ENCODE results near the gene WIPF1.

The WIPF1 gene

GRCh38 chr2:174580951-174581350, 16.7 kb downstream of the WIPF1 start:
- Histone ChIP-seq H3F3A (ENCODE audit: insufficient read depth, low read length) (no peaks in the 10 kb centered on the region; the same call in 1 of the 2 replicates), H3K4me2 (ENCODE audit: low read depth, low read length) (no peak overlapping the region), H3K9me2 (replicated peaks; ENCODE audit: insufficient read depth, low read length) (no peaks in the 10 kb centered on the region), H3K4me3 (ENCODE audit: low read length) (no peak overlapping the region), H3K79me2 (ENCODE audit: low read length) (peaks cover 96% of the 10 kb centered on the region), H3K27ac (ENCODE audit: low read length) (no peak overlapping the region), H3K27me3 (replicated peaks; ENCODE audit: insufficient read depth, low read length) (no peaks in the 10 kb centered on the region), H2AFZ (ENCODE audit: low read length) (no peak overlapping the region), H3K36me3 (replicated peaks; ENCODE audit: insufficient read depth, low read length) (peaks cover 37% of the 10 kb centered on the region), H3K9ac (ENCODE audit: low read length) (no peak overlapping the region), H4K20me1 (ENCODE audit: insufficient read depth, low read length) (peaks cover 11% of the 10 kb centered on the region), H3K4me1 (ENCODE audit: low read length) (no peaks in the 10 kb centered on the region), H3K9me3 (replicated peaks; ENCODE audit: insufficient read depth, low read length) (no peaks in the 10 kb centered on the region)
- no peak for TF ChIP-seq EZH2phosphoT487 (IDR thresholded peaks at IDR 0.05; ENCODE audit: low read length)
- no peak for TF ChIP-seq EZH2 (optimal IDR thresholded peaks at IDR 0.05; ENCODE audit: low read depth, low read length)
- TF ChIP-seq, protein P1, sequence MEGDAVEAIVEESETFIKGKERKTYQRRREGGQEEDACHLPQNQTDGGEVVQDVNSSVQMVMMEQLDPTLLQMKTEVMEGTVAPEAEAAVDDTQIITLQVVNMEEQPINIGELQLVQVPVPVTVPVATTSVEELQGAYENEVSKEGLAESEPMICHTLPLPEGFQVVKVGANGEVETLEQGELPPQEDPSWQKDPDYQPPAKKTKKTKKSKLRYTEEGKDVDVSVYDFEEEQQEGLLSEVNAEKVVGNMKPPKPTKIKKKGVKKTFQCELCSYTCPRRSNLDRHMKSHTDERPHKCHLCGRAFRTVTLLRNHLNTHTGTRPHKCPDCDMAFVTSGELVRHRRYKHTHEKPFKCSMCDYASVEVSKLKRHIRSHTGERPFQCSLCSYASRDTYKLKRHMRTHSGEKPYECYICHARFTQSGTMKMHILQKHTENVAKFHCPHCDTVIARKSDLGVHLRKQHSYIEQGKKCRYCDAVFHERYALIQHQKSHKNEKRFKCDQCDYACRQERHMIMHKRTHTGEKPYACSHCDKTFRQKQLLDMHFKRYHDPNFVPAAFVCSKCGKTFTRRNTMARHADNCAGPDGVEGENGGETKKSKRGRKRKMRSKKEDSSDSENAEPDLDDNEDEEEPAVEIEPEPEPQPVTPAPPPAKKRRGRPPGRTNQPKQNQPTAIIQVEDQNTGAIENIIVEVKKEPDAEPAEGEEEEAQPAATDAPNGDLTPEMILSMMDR (IDR thresholded peaks at IDR 0.05; ENCODE audit: low read length): no peak
- no peak for DNase-seq

- no peak overlapping the region for H2AFZ ChIP-seq (ENCODE audit: low read length)
- H3K4me3 ChIP-seq (ENCODE audit: low read length): no peak overlapping the region
- no peak overlapping the region for H3K4me2 ChIP-seq (ENCODE audit: low read depth, low read length)
- H3K4me1 ChIP-seq (ENCODE audit: low read length): no peaks in the 10 kb centered on the region
- no peaks in the 10 kb centered on the region for H3K27me3 ChIP-seq (replicated peaks; ENCODE audit: insufficient read depth, low read length)
- peaks cover 96% of the 10 kb centered on the region for H3K79me2 ChIP-seq (ENCODE audit: low read length)
- H3K27ac ChIP-seq (ENCODE audit: low read length): no peak overlapping the region
- TF ChIP-seq EZH2 (optimal IDR thresholded peaks at IDR 0.05; ENCODE audit: low read depth, low read length): no peak
- TF ChIP-seq, protein P1 (IDR thresholded peaks at IDR 0.05; ENCODE audit: low read length): peak; percentile 66
- H4K20me1 ChIP-seq (ENCODE audit: insufficient read depth, low read length): 0 out of 2 replicates have a peak, but pooled peaks cover 6% of the 10 kb centered on the region
- no peaks in the 10 kb centered on the region; the same call in 1 of the 2 replicates for H3F3A ChIP-seq (ENCODE audit: insufficient read depth, low read length)
- no peak overlapping the region for H3K9ac ChIP-seq (ENCODE audit: low read length)
- H3K9me2 ChIP-seq (replicated peaks; ENCODE audit: insufficient read depth, low read length): no peaks in the 10 kb centered on the region
- H3K36me3 ChIP-seq (replicated peaks; ENCODE audit: insufficient read depth, low read length): peaks cover 27% of the 10 kb centered on the region
- no peaks in the 10 kb centered on the region for H3K9me3 ChIP-seq (replicated peaks; ENCODE audit: insufficient read depth, low read length)
- DNase-seq: peak; percentile 61
Measured at GRCh38 chr2:174577967-174578589, 19.5 kb downstream of the WIPF1 start.

DNA sequence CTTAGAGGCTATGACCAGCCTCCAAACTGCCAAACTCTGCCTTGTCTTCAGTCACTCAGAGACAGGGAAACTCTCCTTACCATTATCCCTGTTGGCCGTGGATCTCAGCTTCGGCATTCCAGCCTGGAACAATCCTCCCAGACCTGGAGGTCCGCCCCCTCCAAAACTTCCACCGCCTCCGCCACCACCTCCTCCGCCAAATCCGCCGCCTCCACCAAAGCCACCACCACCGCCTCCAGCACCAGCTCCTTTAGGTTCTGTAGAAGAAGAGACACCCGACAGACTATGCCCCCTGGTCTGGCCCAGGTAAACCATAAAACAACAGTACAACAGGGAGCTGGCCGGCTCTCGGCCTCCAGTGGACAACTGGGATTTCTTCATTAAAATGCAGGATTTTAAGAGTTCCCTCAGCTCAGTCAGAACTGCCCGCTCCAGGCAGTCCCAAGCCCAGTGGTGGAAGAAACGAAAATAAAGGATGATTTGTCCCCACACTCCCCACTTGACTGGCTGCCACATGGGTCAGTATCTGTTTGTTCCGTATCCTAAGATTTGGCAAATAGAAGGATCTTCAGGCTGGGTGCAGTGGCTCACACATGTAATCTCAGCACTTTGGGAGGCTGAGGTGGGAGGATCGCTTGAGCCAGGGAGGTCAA, 22.4 kb downstream of the WIPF1 start:
- Histone ChIP-seq H3K9ac (ENCODE audit: low read length) (no peak overlapping the region), H4K20me1 (ENCODE audit: insufficient read depth, low read length) (0 out of 2 replicates have a peak, but pooled peaks cover 3% of the 10 kb centered on the region), H3K4me1 (ENCODE audit: low read length) (no peaks in the 10 kb centered on the region), H3K9me3 (replicated peaks; ENCODE audit: insufficient read depth, low read length) (no peaks in the 10 kb centered on the region), H3K27ac (ENCODE audit: low read length) (no peak overlapping the region), H2AFZ (ENCODE audit: low read length) (no peak overlapping the region), H3K4me3 (ENCODE audit: low read length) (no peak overlapping the region), H3K79me2 (ENCODE audit: low read length) (peaks cover 91% of the 10 kb centered on the region), H3K36me3 (replicated peaks; ENCODE audit: insufficient read depth, low read length) (peaks cover 37% of the 10 kb centered on the region), H3F3A (ENCODE audit: insufficient read depth, low read length) (no peaks in the 10 kb centered on the region; the same call in 1 of the 2 replicates), H3K4me2 (ENCODE audit: low read depth, low read length) (no peak overlapping the region), H3K27me3 (replicated peaks; ENCODE audit: insufficient read depth, low read length) (no peaks in the 10 kb centered on the region), H3K9me2 (replicated peaks; ENCODE audit: insufficient read depth, low read length) (no peaks in the 10 kb centered on the region)
- DNase-seq: no peak
- TF ChIP-seq EZH2phosphoT487 (IDR thresholded peaks at IDR 0.05; ENCODE audit: low read length) (no peak), EZH2 (optimal IDR thresholded peaks at IDR 0.05; ENCODE audit: low read depth, low read length) (no peak)
- TF ChIP-seq, protein P1 (IDR thresholded peaks at IDR 0.05; ENCODE audit: low read length): no peak

Data from MM.1S (cell line).